ENCODE measurements around the gene ARHGAP24. TPM values are rescaled to one million over a fixed set of nuclear protein-coding genes. Genes with fewer than 3 reads are reported as not detected.

Gene ARHGAP24
- total and polyA plus RNA-seq, 10 of the 15 experiments (the other 5 are each of a cell fraction or from before 2014, with no cell fraction given) = 0.10 to 4.2 (median 0.52) TPM

DNA sequence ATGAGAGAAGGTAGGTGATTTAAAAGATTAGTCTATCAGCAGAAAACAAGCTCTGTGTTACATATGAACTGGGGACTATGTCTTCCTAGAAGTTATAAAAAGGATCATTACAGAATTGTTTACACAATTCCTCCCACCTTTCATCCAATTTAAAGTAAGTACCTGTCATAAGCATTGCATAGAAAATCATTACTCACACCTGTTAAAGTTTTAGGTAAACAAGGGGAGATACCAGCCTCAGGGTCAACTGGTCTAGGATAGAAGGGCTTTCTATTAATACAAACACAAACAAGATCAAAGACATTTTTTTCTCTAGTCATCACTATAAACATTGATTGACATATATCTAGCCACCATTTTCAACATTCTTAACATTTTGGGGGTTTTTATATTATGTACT, 333.9 kb downstream of the ARHGAP24 start (continued):
- TF ChIP-seq, protein P1, sequence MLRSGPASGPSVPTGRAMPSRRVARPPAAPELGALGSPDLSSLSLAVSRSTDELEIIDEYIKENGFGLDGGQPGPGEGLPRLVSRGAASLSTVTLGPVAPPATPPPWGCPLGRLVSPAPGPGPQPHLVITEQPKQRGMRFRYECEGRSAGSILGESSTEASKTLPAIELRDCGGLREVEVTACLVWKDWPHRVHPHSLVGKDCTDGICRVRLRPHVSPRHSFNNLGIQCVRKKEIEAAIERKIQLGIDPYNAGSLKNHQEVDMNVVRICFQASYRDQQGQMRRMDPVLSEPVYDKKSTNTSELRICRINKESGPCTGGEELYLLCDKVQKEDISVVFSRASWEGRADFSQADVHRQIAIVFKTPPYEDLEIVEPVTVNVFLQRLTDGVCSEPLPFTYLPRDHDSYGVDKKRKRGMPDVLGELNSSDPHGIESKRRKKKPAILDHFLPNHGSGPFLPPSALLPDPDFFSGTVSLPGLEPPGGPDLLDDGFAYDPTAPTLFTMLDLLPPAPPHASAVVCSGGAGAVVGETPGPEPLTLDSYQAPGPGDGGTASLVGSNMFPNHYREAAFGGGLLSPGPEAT (IDR thresholded peaks at IDR 0.05; ENCODE audit: low read depth) = no peak
- TF ChIP-seq RUNX3 (IDR thresholded peaks at IDR 0.05; ENCODE audit: low read length) (no peak), MYB (IDR thresholded peaks at IDR 0.05; ENCODE audit: borderline replicate concordance, low read depth, low read length) (no peak)

DNA sequence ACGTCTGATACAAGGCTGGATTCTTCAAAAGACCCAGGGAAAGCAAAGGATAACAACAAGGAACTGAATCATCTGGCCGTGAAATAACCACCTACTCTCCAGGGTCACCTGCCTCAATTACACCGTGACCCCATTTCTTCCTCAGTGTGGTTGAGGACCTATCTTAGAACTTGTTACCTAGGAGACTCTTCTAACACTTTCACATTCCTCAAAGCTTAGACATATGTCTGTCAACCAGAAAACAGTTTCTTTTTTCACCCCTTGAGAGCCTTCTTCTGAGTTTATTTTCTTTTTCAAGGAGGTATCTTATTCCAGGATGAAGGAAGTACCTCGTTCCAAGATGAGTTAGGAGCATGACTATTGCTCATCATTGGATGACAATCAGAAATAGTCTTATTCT, 337.8 kb downstream of the ARHGAP24 start:
- intact Hi-C loops (cut with micrococcal nuclease; ENCODE audit: unreplicated experiment) = no loop called here
- H3K9ac ChIP-seq (ENCODE audit: control insufficient read depth, insufficient read depth, low read length) = no peak overlapping the region
- TF ChIP-seq EED (IDR thresholded peaks at IDR 0.05; ENCODE audit: low read depth) = no peak
- TF ChIP-seq ASH2L (IDR thresholded peaks at IDR 0.05; ENCODE audit: borderline replicate concordance, low read depth) = no peak
- TF ChIP-seq BHLHE40 (IDR thresholded peaks at IDR 0.05; ENCODE audit: borderline replicate concordance in 1 of 2, low read depth in 2 of 2, low read length in 1 of 2) = no peak
- TF ChIP-seq, protein P2, sequence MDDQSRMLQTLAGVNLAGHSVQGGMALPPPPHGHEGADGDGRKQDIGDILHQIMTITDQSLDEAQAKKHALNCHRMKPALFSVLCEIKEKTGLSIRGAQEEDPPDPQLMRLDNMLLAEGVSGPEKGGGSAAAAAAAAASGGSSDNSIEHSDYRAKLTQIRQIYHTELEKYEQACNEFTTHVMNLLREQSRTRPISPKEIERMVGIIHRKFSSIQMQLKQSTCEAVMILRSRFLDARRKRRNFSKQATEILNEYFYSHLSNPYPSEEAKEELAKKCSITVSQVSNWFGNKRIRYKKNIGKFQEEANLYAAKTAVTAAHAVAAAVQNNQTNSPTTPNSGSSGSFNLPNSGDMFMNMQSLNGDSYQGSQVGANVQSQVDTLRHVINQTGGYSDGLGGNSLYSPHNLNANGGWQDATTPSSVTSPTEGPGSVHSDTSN (IDR thresholded peaks at IDR 0.05; ENCODE audit: insufficient replicate concordance, low read depth, low read length) = no peak
- H3K4me1 ChIP-seq (ENCODE audit: control insufficient read depth, insufficient read depth, low read length) = no peaks in the 10 kb centered on the region
- no peak overlapping the region for H3K4me2 ChIP-seq (ENCODE audit: control insufficient read depth, insufficient read depth)
- no peak for ATAC-seq
- H3K79me2 ChIP-seq (ENCODE audit: control insufficient read depth, insufficient read depth, low read length) = no peaks in the 10 kb centered on the region
- DNase-seq (ENCODE audit: low read depth, low spot score) = no peak
- ChIA-PET CTCF (interaction anchor here (1.0 to 1.8 kb wide), 3 partner anchors 16 to 57 kb away, joined by 3 to 5 read pairs (median 4); no protein-coding TSS in a partner anchor), POLR2A (no interaction called here), SMC1A (ENCODE audit: uncharacterized antibody, unreplicated experiment) (interaction anchor here (0.9 to 1.4 kb wide), 3 partner anchors 9 to 33 kb away, joined by 3 to 4 read pairs (median 3); no protein-coding TSS in a partner anchor), RAD21 (ENCODE audit: unreplicated experiment) (interaction anchor here (1.7 kb wide), 1 partner anchor 16 kb away, joined by 4 read pairs; no protein-coding TSS in a partner anchor)
- WGBS (ENCODE audit: insufficient coverage, insufficient replicate concordance, low lambda C conversion rate, missing lambda C conversion rate) = 21% methylated on average over 4 of the region's 4 CpGs
- no peak overlapping the region for H3K27ac ChIP-seq (ENCODE audit: control insufficient read depth, insufficient read depth)
- no peaks in the 10 kb centered on the region for H3K36me3 ChIP-seq (ENCODE audit: control insufficient read depth in 2 of 2, insufficient read depth in 2 of 2, low read length in 1 of 2)
- BruUV-seq (replicated peaks) = no TSS peak
- no peaks in the 10 kb centered on the region for H3K9me3 ChIP-seq (replicated peaks; ENCODE audit: control insufficient read depth, insufficient read depth, low read length)
- H3K27me3 ChIP-seq (replicated peaks in 1 of 2; ENCODE audit: control insufficient read depth in 2 of 2, insufficient read depth in 2 of 2, low read length in 1 of 2) = no peaks in the 10 kb centered on the region
- in situ Hi-C loops (cut with MboI) = no loop called here
- no peaks in the 10 kb centered on the region for H4K20me1 ChIP-seq (ENCODE audit: control insufficient read depth, insufficient read depth)
- no peak overlapping the region for H3K4me3 ChIP-seq
- FAIRE-seq = no peak
- H2AFZ ChIP-seq (ENCODE audit: control insufficient read depth, low read depth, low read length) = no peak overlapping the region
